ENCODE data around the gene ANP32B.
"Not testable (repeated sequence)": the region's sequence is repeated elsewhere in the genome, so short reads cannot be mapped to it uniquely, and the experiment has no call there.

ANP32B gene

GRCh38 chr9:98016137-98016680, 33.1 kb downstream of the ANP32B start:
- no peak overlapping the region for H3K4me3 ChIP-seq (replicated peaks in 1 of 2; ENCODE audit: low read depth in 2 of 2, low read length in 2 of 2)
- no peak for TF ChIP-seq CTCF (IDR thresholded peaks at IDR 0.05; ENCODE audit: low read depth, low read length)
- no peak for DNase-seq (ENCODE audit: low read depth in 2 of 2)

- TF ChIP-seq CTCF (IDR thresholded peaks at IDR 0.05; ENCODE audit: low read depth, low read length), result no peak
- DNase-seq (ENCODE audit: low read depth in 2 of 2), result no peak
- H3K4me3 ChIP-seq (replicated peaks in 1 of 2; ENCODE audit: low read depth in 2 of 2, low read length in 2 of 2), result no peak overlapping the region
Measured at GRCh38 chr9:98017306-98017705, 34.2 kb downstream of the ANP32B start.

GRCh38 chr9:98018347-98018746, 35.2 kb downstream of the ANP32B start:
- TF ChIP-seq CTCF (IDR thresholded peaks at IDR 0.05; ENCODE audit: low read depth, low read length), result no peak
- no peak for DNase-seq (ENCODE audit: low read depth in 2 of 2)
- H3K4me3 ChIP-seq (replicated peaks in 1 of 2; ENCODE audit: low read depth in 2 of 2, low read length in 2 of 2), result no peak overlapping the region

- no peak overlapping the region for H3K4me3 ChIP-seq (replicated peaks in 1 of 2; ENCODE audit: low read depth in 2 of 2, low read length in 2 of 2)
- TF ChIP-seq CTCF (IDR thresholded peaks at IDR 0.05; ENCODE audit: low read depth, low read length), result no peak
- no peak for DNase-seq (ENCODE audit: low read depth in 2 of 2)
Measured at GRCh38 chr9:98019098-98019497, 36.0 kb downstream of the ANP32B start.

- not testable (repeated sequence) for DNase-seq (ENCODE audit: low read depth in 2 of 2); H3K4me3 ChIP-seq (replicated peaks in 1 of 2; ENCODE audit: low read depth in 2 of 2, low read length in 2 of 2)
Measured at GRCh38 chr9:98019869-98020268, 36.7 kb downstream of the ANP32B start.

- TF ChIP-seq CTCF (IDR thresholded peaks at IDR 0.05; ENCODE audit: low read depth, low read length), result no peak
- H3K4me3 ChIP-seq (replicated peaks in 1 of 2; ENCODE audit: low read depth in 2 of 2, low read length in 2 of 2), result no peak overlapping the region
- DNase-seq (ENCODE audit: low read depth in 2 of 2), result no peak
Measured at GRCh38 chr9:98020476-98021145, 37.5 kb downstream of the ANP32B start.

- H3K4me3 ChIP-seq (replicated peaks in 1 of 2; ENCODE audit: low read depth in 2 of 2, low read length in 2 of 2), result no peak overlapping the region
- DNase-seq (ENCODE audit: low read depth in 2 of 2), result no peak
- no peak for TF ChIP-seq CTCF (IDR thresholded peaks at IDR 0.05; ENCODE audit: low read depth, low read length)
Measured at GRCh38 chr9:98021306-98022040, 38.3 kb downstream of the ANP32B start.
